ENCODE results near the gene RAB20. TPM values are rescaled to one million over a fixed set of nuclear protein-coding genes. Genes with fewer than 3 reads are reported as not detected.
A peak's percentile ranks its signal among the peaks of the same experiment; 100 is the strongest.

Gene RAB20
- total RNA-seq, 1 experiment from 2014 or later: 10.6 TPM

- TF ChIP-seq EZH2 (IDR thresholded peaks at IDR 0.05) (no peak), CTCF (IDR thresholded peaks at IDR 0.05 in 2 of 3, conservative IDR thresholded peaks at IDR 0.05 in 1 of 3; ENCODE audit: borderline replicate concordance in 1 of 3, insufficient read depth in 1 of 3, low read depth in 2 of 3, low read length in 2 of 3) (0 out of 6 replicates have a peak, but pooled peaks of 1 of the 3 experiments have one; percentile 2)
- H3K9ac ChIP-seq (ENCODE audit: low read length): no peak overlapping the region
- H3K36me3 ChIP-seq (ENCODE audit: control insufficient read depth in 1 of 2, insufficient read depth in 2 of 2, low read length in 2 of 2): no peaks in the 10 kb centered on the region
- intact Hi-C loops (cut with micrococcal nuclease): no loop called here
- ATAC-seq (no peak), DNase-seq (ENCODE audit: low read depth, low spot score) (no peak)
- H3K4me2 ChIP-seq (ENCODE audit: low read length): no peak overlapping the region
- BruUV-seq (replicated peaks): no TSS peak
- no peak overlapping the region for H3K27ac ChIP-seq (ENCODE audit: low read depth, low read length)
- H2AFZ ChIP-seq (ENCODE audit: low read depth, low read length, poor library complexity, severe bottlenecking): no peak overlapping the region
- H3K79me2 ChIP-seq (ENCODE audit: insufficient read depth, low read length): peaks cover 25% of the 10 kb centered on the region; the same call in 1 of the 2 replicates
- ChIA-PET POLR2A (no interaction called here), RAD21 (ENCODE audit: low non-redundant PET in 1 of 2, low total read pairs in 2 of 2, uncharacterized antibody in 2 of 2, unreplicated experiment in 2 of 2) (no interaction called here), CTCF (interaction anchor here (1.4 kb wide), 1 partner anchor 93 kb away, joined by 3 read pairs; no protein-coding TSS in a partner anchor)
- peaks cover 0 to 5% of the 10 kb centered on the region in 2 experiments; a peak in 1 of 4 replicates for H3K9me3 ChIP-seq (ENCODE audit: control insufficient read depth in 1 of 2, insufficient read depth in 1 of 2, low read depth in 1 of 2, low read length in 2 of 2)
- H3K9me2 ChIP-seq (ENCODE audit: insufficient read depth): no peaks in the 10 kb centered on the region
- H4K20me1 ChIP-seq (ENCODE audit: insufficient read depth): peaks cover 5% of the 10 kb centered on the region; the same call in 1 of the 2 replicates
- peaks cover 18 to 21% of the 10 kb centered on the region in 2 experiments for H3K4me1 ChIP-seq (ENCODE audit: control insufficient read depth in 1 of 2, insufficient read depth in 2 of 2, low read length in 2 of 2)
- H3K4me3 ChIP-seq (replicated peaks in 1 of 2; ENCODE audit: low read depth in 1 of 2, low read length in 2 of 2): no peak overlapping the region
- H3K27me3 ChIP-seq (ENCODE audit: insufficient read depth, low read length): no peaks in the 10 kb centered on the region
These were observed 12.4 kb downstream of the RAB20 start for GRCh38 chr13:110548891-110549794.

GRCh38 chr13:110546926-110547325 is 14.6 kb downstream of the RAB20 start:
- CTCF ChIA-PET: interaction anchor here (1.1 to 1.3 kb wide), 2 partner anchors 15 to 91 kb away, joined by 5 to 6 read pairs; partner anchors contain the start of gene RAB20
- peak overlapping the region in 1 of 2 experiments; percentile 33; a peak in 2 of 4 replicates for H3K4me3 ChIP-seq (replicated peaks in 1 of 2; ENCODE audit: low read depth in 1 of 2, low read length in 2 of 2)
- peak overlapping the region; percentile 81 for H3K4me2 ChIP-seq (ENCODE audit: low read length)
- TF ChIP-seq CBX3 (IDR thresholded peaks at IDR 0.05; ENCODE audit: low read depth) (peak; percentile 95), ZNF274 (IDR thresholded peaks at IDR 0.05; ENCODE audit: low read depth, low read length) (no peak), TCF7L2 (IDR thresholded peaks at IDR 0.05; ENCODE audit: borderline replicate concordance, extremely low read depth, insufficient read depth, insufficient read length) (peak; percentile 84), RAD21 (IDR thresholded peaks at IDR 0.05; ENCODE audit: low read depth) (no peak; the same call in 1 of the 2 replicates), CEBPB (IDR thresholded peaks at IDR 0.05; ENCODE audit: low read depth) (peak; percentile 69), POLR2AphosphoS5 (IDR thresholded peaks at IDR 0.05; ENCODE audit: low read depth, low read length) (peak; percentile 48; the same call in 1 of the 2 replicates), CTCF (IDR thresholded peaks at IDR 0.05 in 2 of 3, conservative IDR thresholded peaks at IDR 0.05 in 1 of 3; ENCODE audit: borderline replicate concordance in 1 of 3, insufficient read depth in 1 of 3, low read depth in 2 of 3, low read length in 2 of 3) (no peak)

More at GRCh38 chr13:110546926-110547325, 14.6 kb downstream of the RAB20 start:
- H3K9me3 ChIP-seq (ENCODE audit: control insufficient read depth in 1 of 2, insufficient read depth in 1 of 2, low read depth in 1 of 2, low read length in 2 of 2): peaks cover 0 to 7% of the 10 kb centered on the region in 2 experiments; a peak in 1 of 4 replicates
- H3K27ac ChIP-seq (ENCODE audit: low read depth, low read length): peak overlapping the region; percentile 30; the same call in 1 of the 2 replicates
- DNase-seq (ENCODE audit: low read depth, low spot score) (peak; percentile 84), ATAC-seq (peak; percentile 97)
- peak overlapping the region; percentile 32; the same call in 1 of the 2 replicates for H3K9ac ChIP-seq (ENCODE audit: low read length)
- peaks cover 5% of the 10 kb centered on the region; the same call in 1 of the 2 replicates for H4K20me1 ChIP-seq (ENCODE audit: insufficient read depth)
- peaks cover 18% of the 10 kb centered on the region; the same call in 1 of the 2 replicates for H3K79me2 ChIP-seq (ENCODE audit: insufficient read depth, low read length)
- RAD21 ChIA-PET (ENCODE audit: low non-redundant PET in 1 of 2, low total read pairs in 2 of 2, uncharacterized antibody in 2 of 2, unreplicated experiment in 2 of 2): no interaction called here
- intact Hi-C loops (cut with micrococcal nuclease): no loop called here
- no peaks in the 10 kb centered on the region for H3K36me3 ChIP-seq (ENCODE audit: control insufficient read depth in 1 of 2, insufficient read depth in 2 of 2, low read length in 2 of 2)
- no peaks in the 10 kb centered on the region for H3K27me3 ChIP-seq (ENCODE audit: insufficient read depth, low read length)
- POLR2A ChIA-PET: interaction anchor here (0.7 to 1.3 kb wide), 2 partner anchors 15 to 165 kb away, joined by 3 to 4 read pairs; partner anchors contain the start of gene RAB20
- no peak overlapping the region for H2AFZ ChIP-seq (ENCODE audit: low read depth, low read length, poor library complexity, severe bottlenecking)
- no TSS peak for BruUV-seq (replicated peaks)
- no peaks in the 10 kb centered on the region for H3K9me2 ChIP-seq (ENCODE audit: insufficient read depth)
- peaks cover 18 to 21% of the 10 kb centered on the region in 2 experiments for H3K4me1 ChIP-seq (ENCODE audit: control insufficient read depth in 1 of 2, insufficient read depth in 2 of 2, low read length in 2 of 2)

Data from HCT116 (cell line).